ENCODE measurements around the gene UNC13B.

UNC13B gene

GRCh38 chr9:35237311-35237710 lies 75.5 kb downstream of the UNC13B start:
- no peak for TF ChIP-seq FOXP2 (optimal IDR thresholded peaks at IDR 0.05; ENCODE audit: borderline replicate concordance, extremely low read depth, extremely low read length, insufficient read depth)
- no peak for TF ChIP-seq POLR2AphosphoS5 (IDR thresholded peaks at IDR 0.05; ENCODE audit: low read depth, low read length)
- TF ChIP-seq, protein P1, sequence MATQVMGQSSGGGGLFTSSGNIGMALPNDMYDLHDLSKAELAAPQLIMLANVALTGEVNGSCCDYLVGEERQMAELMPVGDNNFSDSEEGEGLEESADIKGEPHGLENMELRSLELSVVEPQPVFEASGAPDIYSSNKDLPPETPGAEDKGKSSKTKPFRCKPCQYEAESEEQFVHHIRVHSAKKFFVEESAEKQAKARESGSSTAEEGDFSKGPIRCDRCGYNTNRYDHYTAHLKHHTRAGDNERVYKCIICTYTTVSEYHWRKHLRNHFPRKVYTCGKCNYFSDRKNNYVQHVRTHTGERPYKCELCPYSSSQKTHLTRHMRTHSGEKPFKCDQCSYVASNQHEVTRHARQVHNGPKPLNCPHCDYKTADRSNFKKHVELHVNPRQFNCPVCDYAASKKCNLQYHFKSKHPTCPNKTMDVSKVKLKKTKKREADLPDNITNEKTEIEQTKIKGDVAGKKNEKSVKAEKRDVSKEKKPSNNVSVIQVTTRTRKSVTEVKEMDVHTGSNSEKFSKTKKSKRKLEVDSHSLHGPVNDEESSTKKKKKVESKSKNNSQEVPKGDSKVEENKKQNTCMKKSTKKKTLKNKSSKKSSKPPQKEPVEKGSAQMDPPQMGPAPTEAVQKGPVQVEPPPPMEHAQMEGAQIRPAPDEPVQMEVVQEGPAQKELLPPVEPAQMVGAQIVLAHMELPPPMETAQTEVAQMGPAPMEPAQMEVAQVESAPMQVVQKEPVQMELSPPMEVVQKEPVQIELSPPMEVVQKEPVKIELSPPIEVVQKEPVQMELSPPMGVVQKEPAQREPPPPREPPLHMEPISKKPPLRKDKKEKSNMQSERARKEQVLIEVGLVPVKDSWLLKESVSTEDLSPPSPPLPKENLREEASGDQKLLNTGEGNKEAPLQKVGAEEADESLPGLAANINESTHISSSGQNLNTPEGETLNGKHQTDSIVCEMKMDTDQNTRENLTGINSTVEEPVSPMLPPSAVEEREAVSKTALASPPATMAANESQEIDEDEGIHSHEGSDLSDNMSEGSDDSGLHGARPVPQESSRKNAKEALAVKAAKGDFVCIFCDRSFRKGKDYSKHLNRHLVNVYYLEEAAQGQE (IDR thresholded peaks at IDR 0.05; ENCODE audit: insufficient read depth in 1 of 2, low read depth in 2 of 2, low read length in 2 of 2): no peak
- no peak for TF ChIP-seq TAF1 (IDR thresholded peaks at IDR 0.05; ENCODE audit: borderline replicate concordance, insufficient read depth, low read length)
- TF ChIP-seq SIN3A (IDR thresholded peaks at IDR 0.05; ENCODE audit: borderline replicate concordance, insufficient read depth, low read length): no peak

DNA sequence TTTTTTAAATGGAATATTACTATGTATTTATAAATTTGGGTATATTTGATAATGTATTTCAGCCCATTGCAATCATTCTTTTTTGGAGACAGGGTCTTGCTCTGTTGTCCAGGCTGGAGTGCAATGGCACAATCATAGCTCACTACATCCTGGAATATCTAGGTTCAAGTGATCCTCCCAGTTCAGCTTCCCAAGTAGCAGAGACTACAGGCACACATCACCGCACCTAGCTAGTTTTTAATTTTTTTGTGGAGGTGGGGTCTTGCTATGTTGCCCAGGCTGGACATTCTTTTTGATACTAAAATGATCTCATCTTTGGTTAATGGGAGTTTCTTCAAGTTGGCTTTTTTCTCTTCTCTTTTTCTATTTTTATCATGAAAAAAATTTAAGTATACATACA lies 91.3 kb downstream of the UNC13B start:
- TF ChIP-seq POLR2AphosphoS5 (IDR thresholded peaks at IDR 0.05; ENCODE audit: low read depth, low read length) (no peak), FOXP2 (optimal IDR thresholded peaks at IDR 0.05; ENCODE audit: borderline replicate concordance, extremely low read depth, extremely low read length, insufficient read depth) (no peak), SIN3A (IDR thresholded peaks at IDR 0.05; ENCODE audit: borderline replicate concordance, insufficient read depth, low read length) (no peak), TAF1 (IDR thresholded peaks at IDR 0.05; ENCODE audit: borderline replicate concordance, insufficient read depth, low read length) (no peak)
- TF ChIP-seq, protein P1 (IDR thresholded peaks at IDR 0.05; ENCODE audit: insufficient read depth in 1 of 2, low read depth in 2 of 2, low read length in 2 of 2): no peak

DNA sequence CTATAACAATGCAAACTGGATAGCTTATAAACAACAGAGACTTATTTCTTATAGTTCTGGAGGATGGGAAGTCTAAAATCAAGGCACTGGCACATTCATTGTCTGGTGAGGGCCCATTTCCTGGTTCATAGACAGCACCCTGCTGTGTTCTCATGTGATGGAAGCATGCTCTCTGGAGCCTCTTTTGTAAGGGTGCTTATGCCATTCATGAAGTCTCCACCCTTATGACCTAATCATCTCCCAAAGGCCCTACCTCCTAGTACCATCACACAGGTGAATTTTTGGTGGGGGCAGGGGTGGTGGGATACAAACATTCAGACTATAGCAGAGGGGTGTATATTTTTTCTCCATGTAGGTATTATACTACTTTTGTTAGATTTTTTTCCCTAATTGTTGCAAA lies 92.4 kb downstream of the UNC13B start:
- TF ChIP-seq, protein P1 (IDR thresholded peaks at IDR 0.05; ENCODE audit: insufficient read depth in 1 of 2, low read depth in 2 of 2, low read length in 2 of 2): no peak
- TF ChIP-seq TAF1 (IDR thresholded peaks at IDR 0.05; ENCODE audit: borderline replicate concordance, insufficient read depth, low read length) (no peak), SIN3A (IDR thresholded peaks at IDR 0.05; ENCODE audit: borderline replicate concordance, insufficient read depth, low read length) (no peak), FOXP2 (optimal IDR thresholded peaks at IDR 0.05; ENCODE audit: borderline replicate concordance, extremely low read depth, extremely low read length, insufficient read depth) (no peak), POLR2AphosphoS5 (IDR thresholded peaks at IDR 0.05; ENCODE audit: low read depth, low read length) (no peak)

- TF ChIP-seq, protein P1 (IDR thresholded peaks at IDR 0.05; ENCODE audit: insufficient read depth in 1 of 2, low read depth in 2 of 2, low read length in 2 of 2): no peak
- TF ChIP-seq FOXP2 (optimal IDR thresholded peaks at IDR 0.05; ENCODE audit: borderline replicate concordance, extremely low read depth, extremely low read length, insufficient read depth) (no peak), TAF1 (IDR thresholded peaks at IDR 0.05; ENCODE audit: borderline replicate concordance, insufficient read depth, low read length) (no peak), SIN3A (IDR thresholded peaks at IDR 0.05; ENCODE audit: borderline replicate concordance, insufficient read depth, low read length) (no peak), POLR2AphosphoS5 (IDR thresholded peaks at IDR 0.05; ENCODE audit: low read depth, low read length) (no peak)
Measured at GRCh38 chr9:35254984-35255857, 93.4 kb downstream of the UNC13B start.
